ENCODE measurements around the gene UNC13C.

The UNC13C gene

GRCh38 chr15:54120949-54121463 lies 142.8 kb downstream of the UNC13C start:
- DNase-seq (ENCODE audit: low read depth) = no peak

GRCh38 chr15:54127574-54127973 lies 149.3 kb downstream of the UNC13C start:
- no peak for DNase-seq (ENCODE audit: low read depth)

GRCh38 chr15:54131410-54131809 lies 153.2 kb downstream of the UNC13C start:
- no peak for DNase-seq (ENCODE audit: low read depth)

- no peak for DNase-seq (ENCODE audit: low read depth)
Observed at GRCh38 chr15:54149115-54149531, 170.9 kb downstream of the UNC13C start.

GRCh38 chr15:54150255-54150654 lies 172.0 kb downstream of the UNC13C start:
- no peak for DNase-seq (ENCODE audit: low read depth)

GRCh38 chr15:54159012-54159411 lies 180.8 kb downstream of the UNC13C start:
- no peak for DNase-seq (ENCODE audit: low read depth)

- DNase-seq (ENCODE audit: low read depth) = no peak
Observed at GRCh38 chr15:54187325-54187724, 209.1 kb downstream of the UNC13C start.

GRCh38 chr15:54197995-54198394 lies 219.8 kb downstream of the UNC13C start:
- DNase-seq (ENCODE audit: low read depth) = no peak

GRCh38 chr15:54206586-54207321 lies 228.5 kb downstream of the UNC13C start:
- DNase-seq (ENCODE audit: low read depth) = no peak

GRCh38 chr15:54208786-54209185 lies 230.5 kb downstream of the UNC13C start:
- DNase-seq (ENCODE audit: low read depth) = no peak

GRCh38 chr15:54212635-54213034 lies 234.4 kb downstream of the UNC13C start:
- no peak for DNase-seq (ENCODE audit: low read depth)

- DNase-seq (ENCODE audit: low read depth) = no peak
Observed at GRCh38 chr15:54226455-54226854, 248.2 kb downstream of the UNC13C start.

- no peak for DNase-seq (ENCODE audit: low read depth)
Observed at GRCh38 chr15:54227569-54227968, 249.3 kb downstream of the UNC13C start.

- DNase-seq (ENCODE audit: low read depth) = no peak
Observed at GRCh38 chr15:54250326-54250725, 272.1 kb downstream of the UNC13C start.

GRCh38 chr15:54256190-54256589 lies 277.9 kb downstream of the UNC13C start:
- DNase-seq (ENCODE audit: low read depth) = no peak

GRCh38 chr15:54273928-54274327 lies 295.7 kb downstream of the UNC13C start:
- no peak for DNase-seq (ENCODE audit: low read depth)

- no peak for DNase-seq (ENCODE audit: low read depth)
Observed at GRCh38 chr15:54277834-54278233, 299.6 kb downstream of the UNC13C start.

- no peak for DNase-seq (ENCODE audit: low read depth)
Observed at GRCh38 chr15:54280726-54281125, 302.5 kb downstream of the UNC13C start.

GRCh38 chr15:54282228-54282836 lies 304.1 kb downstream of the UNC13C start:
- DNase-seq (ENCODE audit: low read depth) = no peak

- no peak for DNase-seq (ENCODE audit: low read depth)
Observed at GRCh38 chr15:54288049-54288448, 309.8 kb downstream of the UNC13C start.

- DNase-seq (ENCODE audit: low read depth) = no peak
Observed at GRCh38 chr15:54289590-54290136, 311.4 kb downstream of the UNC13C start.

- no peak for DNase-seq (ENCODE audit: low read depth)
Observed at GRCh38 chr15:54298396-54298795, 320.2 kb downstream of the UNC13C start.

GRCh38 chr15:54304321-54304720 lies 326.1 kb downstream of the UNC13C start:
- no peak for DNase-seq (ENCODE audit: low read depth)
